HG03520 (cell line): ENCODE data around the gene PARD3B.
"Not testable (repeated sequence)": the region's sequence is repeated elsewhere in the genome, so short reads cannot be mapped to it uniquely, and the experiment has no call there.

Experiments used
- ATAC-seq: cut with Tn5 transposase; IDR thresholded peaks from one replicate; pipeline ENCODE4 v1.9.1; 2021; ENCODE audit warnings: mild to moderate bottlenecking, moderate library complexity; ENCODE audit not compliant: unreplicated experiment

PARD3B gene

GRCh38 chr2:205216580-205216979 lies 671.3 kb downstream of the PARD3B start:
- no peak for ATAC-seq

GRCh38 chr2:205217004-205217403 lies 671.7 kb downstream of the PARD3B start:
- ATAC-seq, result no peak

- ATAC-seq, result no peak
Measured at GRCh38 chr2:205218056-205218455, 672.8 kb downstream of the PARD3B start.

- ATAC-seq, result not testable (repeated sequence)
Measured at GRCh38 chr2:205218816-205219215, 673.5 kb downstream of the PARD3B start.

GRCh38 chr2:205220559-205220958 lies 675.3 kb downstream of the PARD3B start:
- no peak for ATAC-seq

- no peak for ATAC-seq
Measured at GRCh38 chr2:205232086-205232485, 686.8 kb downstream of the PARD3B start.

- no peak for ATAC-seq
Measured at GRCh38 chr2:205235434-205235833, 690.2 kb downstream of the PARD3B start.

- no peak for ATAC-seq
Measured at GRCh38 chr2:205237524-205237923, 692.2 kb downstream of the PARD3B start.

- no peak for ATAC-seq
Measured at GRCh38 chr2:205245001-205245400, 699.7 kb downstream of the PARD3B start.

GRCh38 chr2:205245652-205246051 lies 700.4 kb downstream of the PARD3B start:
- ATAC-seq, result no peak

- no peak for ATAC-seq
Measured at GRCh38 chr2:205259121-205259520, 713.8 kb downstream of the PARD3B start.

GRCh38 chr2:205261516-205262020 lies 716.3 kb downstream of the PARD3B start:
- ATAC-seq, result no peak

GRCh38 chr2:205267323-205267722 lies 722.0 kb downstream of the PARD3B start:
- no peak for ATAC-seq

GRCh38 chr2:205270689-205271088 lies 725.4 kb downstream of the PARD3B start:
- no peak for ATAC-seq

- no peak for ATAC-seq
Measured at GRCh38 chr2:205273148-205273547, 727.9 kb downstream of the PARD3B start.

GRCh38 chr2:205273627-205274026 lies 728.4 kb downstream of the PARD3B start:
- ATAC-seq, result no peak

- no peak for ATAC-seq
Measured at GRCh38 chr2:205274801-205275200, 729.5 kb downstream of the PARD3B start.

- no peak for ATAC-seq
Measured at GRCh38 chr2:205276116-205276777, 731.0 kb downstream of the PARD3B start.

GRCh38 chr2:205280596-205281236 lies 735.4 kb downstream of the PARD3B start:
- ATAC-seq, result no peak

GRCh38 chr2:205283736-205284270 lies 738.5 kb downstream of the PARD3B start:
- no peak for ATAC-seq

GRCh38 chr2:205284334-205284733 lies 739.1 kb downstream of the PARD3B start:
- ATAC-seq, result no peak

- no peak for ATAC-seq
Measured at GRCh38 chr2:205287316-205287715, 742.0 kb downstream of the PARD3B start.
